ENCODE results near the gene KIF20B. TPM values are rescaled to one million over a fixed set of nuclear protein-coding genes. Genes with fewer than 3 reads are reported as not detected.

The KIF20B gene, protein sequence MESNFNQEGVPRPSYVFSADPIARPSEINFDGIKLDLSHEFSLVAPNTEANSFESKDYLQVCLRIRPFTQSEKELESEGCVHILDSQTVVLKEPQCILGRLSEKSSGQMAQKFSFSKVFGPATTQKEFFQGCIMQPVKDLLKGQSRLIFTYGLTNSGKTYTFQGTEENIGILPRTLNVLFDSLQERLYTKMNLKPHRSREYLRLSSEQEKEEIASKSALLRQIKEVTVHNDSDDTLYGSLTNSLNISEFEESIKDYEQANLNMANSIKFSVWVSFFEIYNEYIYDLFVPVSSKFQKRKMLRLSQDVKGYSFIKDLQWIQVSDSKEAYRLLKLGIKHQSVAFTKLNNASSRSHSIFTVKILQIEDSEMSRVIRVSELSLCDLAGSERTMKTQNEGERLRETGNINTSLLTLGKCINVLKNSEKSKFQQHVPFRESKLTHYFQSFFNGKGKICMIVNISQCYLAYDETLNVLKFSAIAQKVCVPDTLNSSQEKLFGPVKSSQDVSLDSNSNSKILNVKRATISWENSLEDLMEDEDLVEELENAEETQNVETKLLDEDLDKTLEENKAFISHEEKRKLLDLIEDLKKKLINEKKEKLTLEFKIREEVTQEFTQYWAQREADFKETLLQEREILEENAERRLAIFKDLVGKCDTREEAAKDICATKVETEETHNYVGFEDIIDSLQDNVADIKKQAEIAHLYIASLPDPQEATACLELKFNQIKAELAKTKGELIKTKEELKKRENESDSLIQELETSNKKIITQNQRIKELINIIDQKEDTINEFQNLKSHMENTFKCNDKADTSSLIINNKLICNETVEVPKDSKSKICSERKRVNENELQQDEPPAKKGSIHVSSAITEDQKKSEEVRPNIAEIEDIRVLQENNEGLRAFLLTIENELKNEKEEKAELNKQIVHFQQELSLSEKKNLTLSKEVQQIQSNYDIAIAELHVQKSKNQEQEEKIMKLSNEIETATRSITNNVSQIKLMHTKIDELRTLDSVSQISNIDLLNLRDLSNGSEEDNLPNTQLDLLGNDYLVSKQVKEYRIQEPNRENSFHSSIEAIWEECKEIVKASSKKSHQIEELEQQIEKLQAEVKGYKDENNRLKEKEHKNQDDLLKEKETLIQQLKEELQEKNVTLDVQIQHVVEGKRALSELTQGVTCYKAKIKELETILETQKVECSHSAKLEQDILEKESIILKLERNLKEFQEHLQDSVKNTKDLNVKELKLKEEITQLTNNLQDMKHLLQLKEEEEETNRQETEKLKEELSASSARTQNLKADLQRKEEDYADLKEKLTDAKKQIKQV (N-terminal part only)
- 10 to 100 TPM; 13.6 to 32.0 TPM for total RNA-seq

GRCh38 chr10:89701242-89702120 lies at the start of gene KIF20B:
Gene KIF20B (plus strand): TSS chr10:89701590. CDS start chr10:89705295, 3,705 bp downstream.
- Histone ChIP-seq H3K27me3 (no peaks in the 10 kb centered on the region), H3K9ac (ENCODE audit: low read depth in 2 of 2, low read length in 2 of 2) (peak within 1 kb of the TSS; percentile 77 to 84), H3K27ac (peak within 1 kb of the TSS; percentile 75), H3K9me3 (no peaks in the 10 kb centered on the region), H3K4me1 (no peaks in the 10 kb centered on the region), H3K36me3 (no peaks in the 10 kb centered on the region), H3K4me3 (peak within 1 kb of the TSS; percentile 63)
- intact Hi-C loops (cut with DNase I) = loop anchor here (5.0 kb wide), 1 partner anchor 59 kb away; no protein-coding TSS in a partner anchor
- TF ChIP-seq, protein P1, sequence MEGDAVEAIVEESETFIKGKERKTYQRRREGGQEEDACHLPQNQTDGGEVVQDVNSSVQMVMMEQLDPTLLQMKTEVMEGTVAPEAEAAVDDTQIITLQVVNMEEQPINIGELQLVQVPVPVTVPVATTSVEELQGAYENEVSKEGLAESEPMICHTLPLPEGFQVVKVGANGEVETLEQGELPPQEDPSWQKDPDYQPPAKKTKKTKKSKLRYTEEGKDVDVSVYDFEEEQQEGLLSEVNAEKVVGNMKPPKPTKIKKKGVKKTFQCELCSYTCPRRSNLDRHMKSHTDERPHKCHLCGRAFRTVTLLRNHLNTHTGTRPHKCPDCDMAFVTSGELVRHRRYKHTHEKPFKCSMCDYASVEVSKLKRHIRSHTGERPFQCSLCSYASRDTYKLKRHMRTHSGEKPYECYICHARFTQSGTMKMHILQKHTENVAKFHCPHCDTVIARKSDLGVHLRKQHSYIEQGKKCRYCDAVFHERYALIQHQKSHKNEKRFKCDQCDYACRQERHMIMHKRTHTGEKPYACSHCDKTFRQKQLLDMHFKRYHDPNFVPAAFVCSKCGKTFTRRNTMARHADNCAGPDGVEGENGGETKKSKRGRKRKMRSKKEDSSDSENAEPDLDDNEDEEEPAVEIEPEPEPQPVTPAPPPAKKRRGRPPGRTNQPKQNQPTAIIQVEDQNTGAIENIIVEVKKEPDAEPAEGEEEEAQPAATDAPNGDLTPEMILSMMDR (IDR thresholded peaks at IDR 0.05) = peak; percentile 48
- peak; percentile 97 for DNase-seq

GRCh38 chr10:89651916-89652573 lies 49.3 kb upstream of the KIF20B start:
- H3K27me3 ChIP-seq = no peaks in the 10 kb centered on the region
- DNase-seq = no peak
- H3K9me3 ChIP-seq = no peaks in the 10 kb centered on the region
- H3K9ac ChIP-seq (ENCODE audit: low read depth in 2 of 2, low read length in 2 of 2) = no peak overlapping the region
- intact Hi-C loops (cut with DNase I) = no loop called here
- no peaks in the 10 kb centered on the region for H3K4me1 ChIP-seq
- no peak overlapping the region for H3K27ac ChIP-seq
- no peak overlapping the region for H3K4me3 ChIP-seq
- H3K36me3 ChIP-seq = no peaks in the 10 kb centered on the region
- TF ChIP-seq, protein P1 (IDR thresholded peaks at IDR 0.05) = no peak

- Histone ChIP-seq H3K9me3 (no peaks in the 10 kb centered on the region), H3K4me3 (no peak overlapping the region), H3K4me1 (no peaks in the 10 kb centered on the region), H3K36me3 (no peaks in the 10 kb centered on the region), H3K27me3 (no peaks in the 10 kb centered on the region), H3K27ac (no peak overlapping the region), H3K9ac (ENCODE audit: low read depth in 2 of 2, low read length in 2 of 2) (no peak overlapping the region)
- DNase-seq = no peak
- TF ChIP-seq, protein P1 (IDR thresholded peaks at IDR 0.05) = no peak
- intact Hi-C loops (cut with DNase I) = no loop called here
Observed at GRCh38 chr10:89652806-89653370, 48.5 kb upstream of the KIF20B start.

DNA sequence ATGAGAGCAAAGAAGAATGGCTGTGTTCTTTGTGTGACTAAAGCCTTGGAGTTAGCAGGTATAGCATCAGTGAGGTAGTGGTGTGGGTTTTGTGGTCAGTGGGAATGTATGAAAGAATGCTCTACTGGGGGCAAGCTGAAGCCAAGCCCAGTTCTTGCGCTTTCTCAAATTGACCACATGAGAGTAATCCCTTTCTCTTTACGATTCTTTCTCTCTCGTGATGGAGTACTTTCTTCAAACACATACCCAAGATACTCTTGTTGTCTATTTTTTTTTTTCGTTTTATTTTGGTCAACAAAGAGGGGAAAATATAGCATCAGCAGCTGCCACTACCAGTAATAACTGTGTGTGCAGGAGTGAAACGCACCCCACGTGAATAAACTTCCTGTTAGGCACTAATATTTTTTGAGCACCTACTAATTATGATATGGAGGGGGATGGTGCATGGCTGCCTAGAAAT lies 48.0 kb upstream of the KIF20B start:
- intact Hi-C loops (cut with DNase I) = no loop called here
- DNase-seq = no peak
- Histone ChIP-seq H3K4me3 (no peak overlapping the region), H3K9me3 (no peaks in the 10 kb centered on the region), H3K27me3 (no peaks in the 10 kb centered on the region), H3K4me1 (no peaks in the 10 kb centered on the region), H3K27ac (no peak overlapping the region), H3K9ac (ENCODE audit: low read depth in 2 of 2, low read length in 2 of 2) (no peak overlapping the region), H3K36me3 (no peaks in the 10 kb centered on the region)
- TF ChIP-seq, protein P1 (IDR thresholded peaks at IDR 0.05) = no peak
